ENCODE results near the gene ESRRB.

ESRRB gene

DNA sequence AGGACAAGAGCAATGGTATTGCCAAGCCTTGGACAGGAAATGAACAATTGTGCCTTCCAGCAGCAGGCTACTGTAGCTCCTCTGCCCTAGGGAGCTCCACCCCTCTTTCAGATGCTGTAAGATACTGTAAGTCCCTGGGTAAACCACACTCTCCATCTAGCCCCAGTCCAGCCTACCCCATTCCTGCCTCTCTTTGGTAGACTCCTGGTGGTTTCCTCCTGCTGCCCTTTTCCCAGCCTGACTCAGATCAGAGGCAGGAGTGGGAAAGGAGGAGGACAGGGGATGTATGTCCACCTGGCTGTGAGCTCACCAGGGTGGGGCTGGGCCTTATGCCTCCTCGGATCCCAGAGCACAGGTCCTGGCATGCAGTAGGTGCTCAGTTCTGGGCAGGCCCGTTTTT, 174.6 kb downstream of the ESRRB start:
- no peak for DNase-seq

DNA sequence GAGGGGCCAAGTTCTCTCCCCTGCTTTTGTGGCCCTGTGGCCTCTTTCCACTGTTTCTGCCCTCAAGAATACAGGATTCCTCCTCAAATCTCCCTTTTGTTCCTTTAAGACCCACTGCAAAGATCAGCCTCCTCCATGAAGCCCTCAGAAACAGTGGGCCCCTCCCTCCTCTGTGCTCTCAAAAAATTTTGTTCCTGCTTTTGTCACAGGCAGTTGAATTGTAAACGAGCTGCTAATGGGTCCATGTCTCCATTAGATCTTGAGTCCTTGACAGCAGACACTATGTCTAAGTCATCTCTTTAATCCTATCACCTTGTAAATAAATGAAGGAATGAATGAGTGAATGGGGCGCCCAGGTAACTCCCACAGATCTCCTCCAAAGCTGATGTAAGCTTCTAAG, 175.2 kb downstream of the ESRRB start:
- no peak for DNase-seq

Data from activated T-cell treated with anti-CD3 and anti-CD28 coated beads for 4 hours (primary cell).